Measurements from ENCODE around the gene MC1R.
A peak's percentile ranks its signal among the peaks of the same experiment; 100 is the strongest.
"Not testable (repeated sequence)": the region's sequence is repeated elsewhere in the genome, so short reads cannot be mapped to it uniquely, and the experiment has no call there.

MC1R gene

DNA sequence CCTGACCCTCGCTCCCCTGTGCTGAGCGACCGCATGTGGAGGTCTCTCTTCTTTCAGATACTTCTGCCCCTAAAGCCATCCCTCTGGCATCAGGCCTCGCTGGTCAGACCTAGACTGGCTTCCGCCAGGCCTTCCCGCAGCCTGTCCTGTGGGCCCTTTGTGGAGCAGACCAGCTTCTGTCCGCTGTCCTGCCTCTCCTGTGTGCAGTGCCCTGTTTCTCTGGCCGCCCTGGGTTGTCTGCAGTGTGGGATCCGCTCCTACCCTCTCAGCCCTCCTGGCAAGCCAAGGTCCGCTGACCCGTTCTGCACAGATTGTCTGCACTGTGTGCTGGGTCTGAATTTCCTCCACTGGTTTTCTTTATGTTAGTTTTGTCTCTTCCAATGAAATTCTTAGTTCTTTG lies 21.5 kb upstream of the MC1R start:
- no peak for DNase-seq

DNA sequence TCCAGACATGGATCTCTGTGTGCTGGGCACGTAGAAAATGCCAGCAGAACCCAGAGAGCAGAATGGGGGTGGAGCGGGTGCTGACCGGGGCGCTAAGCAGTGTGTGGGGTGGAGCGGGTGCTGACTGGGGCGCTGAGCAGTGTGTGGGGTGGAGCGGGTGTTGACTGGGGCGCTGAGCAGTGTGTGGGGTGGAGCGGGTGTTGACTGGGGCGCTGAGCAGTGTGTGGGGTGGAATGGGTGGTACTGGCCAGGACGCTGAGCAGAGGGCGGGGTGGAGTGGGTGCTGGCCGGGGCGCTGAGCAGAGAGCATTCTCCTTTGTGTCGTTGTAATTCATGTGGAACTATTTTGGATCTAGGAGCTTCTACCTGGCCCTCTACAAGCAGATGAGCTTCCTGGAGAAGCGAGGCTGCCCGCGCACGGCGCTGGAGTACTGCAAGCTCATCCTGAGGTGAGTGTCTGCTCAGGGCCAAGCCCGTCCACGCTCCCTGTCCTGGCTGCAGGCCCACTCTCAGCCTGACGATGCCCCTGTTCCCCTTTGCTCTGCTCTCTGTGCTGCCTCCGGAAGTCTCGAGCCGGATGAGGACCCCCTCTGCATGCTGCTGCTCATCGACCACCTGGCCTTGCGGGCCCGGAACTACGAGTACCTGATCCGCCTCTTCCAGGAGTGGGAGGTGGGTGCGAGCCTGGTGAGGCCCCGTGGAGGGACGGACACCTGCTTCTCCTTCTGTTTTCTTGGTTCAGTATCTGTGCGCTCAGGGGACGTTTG lies 20.3 kb upstream of the MC1R start:
- DNase-seq, result no peak

DNA sequence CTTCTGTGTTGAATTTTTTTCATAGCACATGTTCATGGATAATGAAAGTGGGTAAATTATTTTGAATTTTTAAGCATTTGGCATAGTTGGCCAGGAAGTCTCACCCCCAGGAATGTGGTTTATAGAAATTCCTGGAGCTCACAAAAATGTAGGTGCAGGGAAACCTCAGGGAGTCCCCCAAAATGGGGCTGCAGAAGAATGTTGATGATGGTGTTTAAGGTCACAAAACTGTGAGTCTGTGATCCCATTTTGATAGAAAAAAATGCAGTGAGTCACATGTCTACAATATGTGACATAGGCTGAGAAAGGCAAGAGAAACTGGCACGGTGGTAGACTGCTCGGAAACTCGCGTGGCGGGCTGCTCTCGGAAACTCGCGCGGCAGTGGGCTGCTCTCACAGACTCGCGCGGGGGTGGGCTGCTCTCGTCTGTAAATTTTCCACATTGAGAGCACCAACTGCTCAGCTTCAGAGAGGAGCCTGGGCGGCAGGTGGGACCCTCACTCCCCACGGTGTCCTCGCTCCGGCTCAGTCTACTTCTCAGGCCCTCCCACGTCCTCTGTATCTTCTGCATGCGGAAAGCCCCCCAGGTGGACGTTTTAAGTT lies 18.7 kb upstream of the MC1R start:
- no peak for DNase-seq

DNA sequence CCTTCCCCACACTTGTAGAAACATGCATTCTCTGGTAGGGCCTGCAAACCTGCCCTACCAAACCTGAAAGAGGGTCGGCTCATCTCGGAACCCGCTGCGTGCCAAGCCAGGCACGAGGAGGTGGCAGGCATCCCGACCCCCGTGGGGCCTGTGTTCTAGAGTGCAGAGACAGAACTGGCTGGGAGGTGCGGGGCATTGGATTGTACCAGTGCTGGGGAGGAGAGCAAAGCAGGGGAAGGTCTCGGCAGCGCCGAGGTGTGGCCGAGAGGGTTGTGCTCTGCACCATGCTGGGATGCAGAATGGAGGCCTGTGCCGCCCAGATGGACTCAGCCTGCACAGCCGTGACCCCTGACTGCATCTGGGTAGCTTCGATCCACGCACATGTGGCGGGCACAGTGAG lies 17.8 kb upstream of the MC1R start:
- DNase-seq, result no peak

DNA sequence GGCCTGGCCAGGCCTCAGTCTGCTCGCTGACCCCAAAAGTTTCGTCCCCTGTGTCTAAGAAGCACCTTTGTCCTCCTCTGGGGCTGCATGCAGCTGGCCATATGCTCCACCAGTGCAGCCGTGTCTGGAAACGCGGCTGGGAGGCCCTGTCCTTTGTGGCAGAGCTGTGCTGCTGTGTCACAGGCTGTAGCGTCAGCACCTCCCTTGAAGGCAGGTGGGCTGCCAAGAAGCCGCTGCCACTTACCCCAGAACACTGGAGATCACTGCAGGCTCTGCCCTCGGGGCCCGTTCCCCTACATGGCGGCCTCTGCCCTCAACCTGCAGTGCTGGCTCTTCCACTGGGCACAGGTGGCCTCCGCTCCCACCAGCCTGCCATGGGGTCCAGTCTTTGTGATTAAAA lies 15.7 kb upstream of the MC1R start:
- DNase-seq, result no peak

DNA sequence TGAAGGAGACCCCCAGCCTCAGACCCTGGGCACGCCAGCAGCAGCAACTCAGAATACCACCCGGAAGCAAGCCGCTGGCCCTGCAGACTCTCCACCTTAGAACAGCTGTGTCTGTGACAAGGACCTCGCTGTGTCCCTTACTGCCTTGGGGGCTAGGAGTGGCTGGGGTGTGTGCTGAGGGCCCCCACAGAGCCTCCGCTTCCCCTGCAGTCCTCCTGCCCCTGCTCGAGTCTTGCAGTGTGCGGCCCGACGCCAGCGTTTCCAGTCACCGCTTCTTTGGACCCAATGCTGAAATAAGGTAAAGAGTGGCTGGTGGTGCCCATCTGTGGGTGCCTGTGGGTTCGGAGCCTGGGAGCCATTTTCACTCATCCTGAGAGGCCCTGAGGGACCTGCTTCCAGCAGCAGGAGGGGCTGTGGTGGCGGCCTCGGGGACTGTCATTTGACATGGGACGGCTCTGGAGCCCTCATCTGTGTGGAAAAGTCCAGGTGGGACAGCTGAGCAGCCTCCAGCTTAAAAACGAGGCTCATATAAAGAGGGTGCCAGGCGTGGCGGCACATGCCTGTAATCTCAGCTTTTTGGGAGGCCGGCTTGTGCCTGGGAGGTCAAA lies 14.7 kb upstream of the MC1R start:
- DNase-seq, result no peak

DNA sequence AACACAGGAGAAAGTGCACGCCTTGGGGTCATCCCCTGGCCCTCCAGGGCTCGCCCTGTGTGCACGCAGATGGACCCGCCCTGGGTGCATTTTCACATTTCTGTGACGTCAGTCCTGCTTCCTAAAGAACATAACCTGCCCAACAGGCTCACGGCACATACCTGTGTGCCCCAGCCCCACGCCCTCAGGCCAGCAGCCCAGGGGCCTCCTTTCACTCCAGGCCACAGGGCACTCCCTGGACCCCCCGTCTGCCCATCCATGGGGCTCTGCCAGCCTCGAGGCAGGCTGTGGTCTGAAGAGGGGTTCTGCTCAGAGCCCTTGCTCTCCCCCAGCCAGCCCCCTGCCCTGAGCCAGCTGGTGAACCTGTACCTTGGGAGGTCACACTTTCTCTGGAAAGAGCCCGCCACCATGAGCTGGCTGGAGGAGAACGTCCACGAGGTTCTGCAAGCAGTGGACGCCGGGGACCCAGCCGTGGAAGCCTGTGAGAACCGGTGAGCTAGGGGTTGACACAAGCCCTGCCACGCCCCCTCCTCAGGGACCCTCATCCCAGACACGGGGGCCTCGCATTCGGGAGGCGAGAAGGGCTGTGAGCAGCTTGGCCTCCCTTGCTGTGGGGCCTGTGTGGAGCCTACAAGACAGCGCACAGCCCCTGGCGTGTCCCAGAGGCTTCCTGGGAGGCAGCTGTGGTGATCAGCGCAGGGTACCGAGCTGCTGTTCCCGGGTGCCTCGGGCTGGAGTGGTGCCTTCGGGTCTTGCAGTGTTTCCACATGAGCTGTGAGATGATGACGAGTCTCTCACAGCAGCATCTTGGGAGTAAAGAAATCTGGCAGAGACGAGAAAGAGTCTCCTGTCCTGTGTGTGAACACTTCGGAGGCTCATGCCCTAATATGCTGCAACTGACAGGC lies 13.8 kb upstream of the MC1R start:
- no peak for DNase-seq

DNA sequence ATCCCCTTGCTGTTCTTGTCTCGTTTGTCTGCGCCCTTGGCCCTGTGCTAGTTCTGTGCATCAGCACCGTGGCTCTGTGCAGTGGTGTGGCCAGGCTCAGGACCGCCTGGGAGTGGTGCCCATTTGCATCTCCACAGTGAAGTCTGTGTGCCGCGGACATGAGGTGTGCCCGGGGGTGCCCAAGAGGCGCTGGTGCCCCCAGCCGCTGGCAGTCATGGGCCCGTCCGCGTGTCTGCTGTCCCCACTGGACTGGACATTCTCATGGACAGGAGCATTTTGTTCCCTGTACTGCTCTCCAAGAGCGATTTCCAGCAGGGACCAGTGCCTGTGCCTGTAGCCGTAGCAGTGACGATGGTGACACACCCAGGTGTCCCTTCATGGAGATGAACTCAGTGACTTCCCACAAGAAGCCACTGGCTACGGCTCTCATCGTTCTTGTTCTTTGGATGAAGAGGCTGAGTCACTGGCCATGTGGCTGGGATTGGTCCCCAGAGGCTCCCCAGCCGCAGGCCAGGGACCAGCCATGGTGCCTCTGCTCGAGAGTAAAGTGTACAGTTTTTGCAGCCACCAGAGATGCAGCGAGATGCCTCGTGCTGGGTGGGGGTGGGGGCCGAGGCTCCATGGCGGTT lies 13.0 kb upstream of the MC1R start:
- DNase-seq, result no peak

DNA sequence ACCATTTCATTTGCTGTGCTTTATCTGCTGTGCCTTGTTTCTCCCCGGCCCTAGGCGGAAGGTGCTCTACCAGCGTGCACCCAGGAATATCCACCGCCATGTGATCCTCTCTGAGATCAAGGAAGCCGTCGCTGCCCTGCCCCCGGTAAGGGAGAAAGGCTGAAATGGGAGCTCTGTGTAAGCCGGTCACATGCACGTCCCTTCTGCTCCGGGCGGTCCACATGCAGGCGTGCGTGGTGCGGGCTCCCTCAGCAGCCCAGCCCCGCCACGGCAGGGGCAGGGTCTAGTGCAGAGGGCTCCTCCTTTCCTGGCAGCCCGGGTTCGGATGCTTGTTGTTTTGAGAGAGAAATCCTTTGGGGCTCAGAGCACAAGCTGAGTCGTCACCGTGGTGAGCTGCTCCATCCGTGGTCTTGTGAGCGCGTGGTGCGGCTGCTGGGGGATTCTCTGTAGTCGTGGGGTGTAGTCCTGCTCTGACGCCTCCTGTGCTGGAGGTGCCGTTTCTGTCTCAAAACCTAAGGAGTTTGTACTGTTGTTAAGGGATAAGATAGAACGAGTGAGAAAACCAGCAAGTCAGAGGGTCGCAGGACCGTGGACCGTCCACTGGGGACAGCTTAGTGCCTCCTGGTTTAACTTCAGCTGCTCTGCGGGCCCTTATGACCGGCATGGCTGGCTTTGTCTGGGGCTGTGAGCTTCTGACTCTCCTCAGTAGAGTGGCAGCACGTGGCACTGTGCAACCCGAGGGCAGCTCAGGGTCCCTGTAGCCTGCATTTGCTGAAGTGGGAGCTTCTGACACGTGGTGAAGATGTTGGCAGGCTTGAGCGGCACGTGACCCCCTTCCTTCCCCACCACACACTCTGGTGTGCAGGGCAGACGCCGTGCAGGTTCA lies 12.3 kb upstream of the MC1R start:
- no peak for DNase-seq

DNA sequence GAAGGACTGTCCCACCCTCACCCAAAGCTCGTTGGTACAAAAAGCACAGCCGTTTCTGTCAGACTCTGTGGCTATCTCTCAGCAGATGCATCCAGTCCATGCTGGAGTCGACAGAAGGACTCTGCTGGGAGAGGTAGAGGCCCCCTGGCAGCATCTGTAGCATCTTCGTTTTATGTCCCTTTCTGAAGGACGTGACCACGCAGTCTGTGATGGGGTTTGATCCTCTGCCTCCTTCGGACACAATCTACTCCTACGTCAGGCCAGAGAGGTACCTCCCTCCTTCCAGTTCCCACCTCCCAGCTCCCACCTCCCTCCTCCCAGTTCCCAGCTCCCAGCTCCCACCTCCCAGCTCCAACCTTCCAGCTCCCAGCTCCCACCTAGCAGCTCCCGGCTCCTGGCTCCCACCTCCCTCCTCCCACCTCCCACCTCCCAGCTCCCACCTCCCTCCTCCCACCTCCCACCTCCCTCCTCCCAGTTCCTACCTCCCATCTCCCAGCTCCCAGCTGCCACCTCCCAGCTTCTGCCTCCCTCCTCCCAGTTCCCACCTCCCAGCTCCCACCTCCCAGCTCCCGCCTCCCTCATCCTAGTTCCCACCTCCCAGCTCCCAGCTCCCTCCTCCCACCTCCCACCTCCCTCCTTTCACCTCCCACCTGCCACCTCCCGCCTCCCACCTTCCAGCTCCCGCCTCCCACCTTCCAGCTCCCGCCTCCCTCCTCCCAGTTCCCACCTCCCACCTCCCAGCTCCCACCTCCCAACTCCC lies 11.4 kb upstream of the MC1R start:
- no peak for DNase-seq

DNA sequence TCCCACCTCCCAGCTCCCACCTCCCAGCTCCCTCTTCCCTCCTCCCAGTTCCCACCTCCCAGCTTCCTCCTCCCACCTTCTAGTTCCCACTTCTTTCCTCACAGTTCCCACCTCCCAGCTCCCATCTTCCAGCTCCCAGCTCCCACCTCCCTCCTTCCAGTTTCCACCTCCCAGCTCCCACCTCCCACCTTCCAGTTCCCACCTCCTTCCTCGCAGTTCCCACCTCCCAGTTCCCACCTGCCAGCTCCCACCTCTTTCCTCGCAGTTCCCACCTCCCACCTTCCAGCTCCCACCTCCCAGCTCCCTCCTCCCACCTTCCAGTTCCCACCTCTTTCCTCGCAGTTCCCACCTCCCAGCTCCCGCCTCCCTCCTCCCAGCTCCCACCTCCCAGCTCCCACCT lies 10.4 kb upstream of the MC1R start:
- DNase-seq, result no peak

DNA sequence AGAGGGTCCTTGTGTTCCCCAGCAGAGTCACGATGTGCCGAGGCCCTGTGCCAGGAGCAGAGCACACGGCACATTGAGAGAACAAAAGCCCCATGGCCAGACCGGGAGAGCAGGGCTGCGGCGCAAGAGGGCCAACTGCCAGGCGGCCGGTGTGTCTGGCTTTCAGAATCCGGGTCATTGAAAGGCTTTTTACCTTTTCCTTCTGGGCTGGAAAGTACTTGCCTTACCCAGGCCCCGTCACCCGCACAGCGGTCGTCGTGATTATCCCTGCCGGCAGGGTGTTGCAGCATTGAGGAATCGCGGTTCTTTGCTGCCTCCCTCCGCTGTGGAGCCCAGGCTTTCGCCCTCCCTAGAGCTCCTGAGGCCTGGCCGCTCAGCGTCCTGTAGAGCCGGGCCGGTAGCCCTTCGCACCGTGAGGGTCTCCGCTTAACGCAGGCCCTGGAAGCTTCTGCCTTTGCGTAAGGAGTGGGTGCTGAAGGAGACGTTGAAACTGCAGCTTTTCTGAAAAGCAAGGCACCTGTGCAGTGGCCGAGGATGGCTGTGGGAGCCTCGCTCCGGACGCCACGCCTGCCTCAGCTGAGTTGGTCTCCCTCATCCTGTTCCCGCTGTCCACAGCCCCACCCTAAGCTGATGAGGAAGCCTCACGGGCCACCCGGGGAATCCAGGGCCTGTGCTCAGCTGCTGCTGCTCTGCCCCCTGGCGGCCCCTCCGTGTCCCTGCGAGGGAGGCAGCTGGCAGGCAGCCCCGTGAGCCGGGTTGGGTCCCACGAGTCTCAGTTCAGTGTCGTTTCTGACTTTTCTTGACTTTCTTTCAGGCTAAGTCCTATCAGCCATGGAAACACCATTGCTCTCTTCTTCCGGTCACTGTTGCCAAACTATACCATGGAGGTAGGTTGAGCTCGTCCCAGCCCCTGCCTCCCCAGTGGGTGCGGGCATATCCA lies 8.6 kb upstream of the MC1R start:
- DNase-seq, result peak; percentile 62

DNA sequence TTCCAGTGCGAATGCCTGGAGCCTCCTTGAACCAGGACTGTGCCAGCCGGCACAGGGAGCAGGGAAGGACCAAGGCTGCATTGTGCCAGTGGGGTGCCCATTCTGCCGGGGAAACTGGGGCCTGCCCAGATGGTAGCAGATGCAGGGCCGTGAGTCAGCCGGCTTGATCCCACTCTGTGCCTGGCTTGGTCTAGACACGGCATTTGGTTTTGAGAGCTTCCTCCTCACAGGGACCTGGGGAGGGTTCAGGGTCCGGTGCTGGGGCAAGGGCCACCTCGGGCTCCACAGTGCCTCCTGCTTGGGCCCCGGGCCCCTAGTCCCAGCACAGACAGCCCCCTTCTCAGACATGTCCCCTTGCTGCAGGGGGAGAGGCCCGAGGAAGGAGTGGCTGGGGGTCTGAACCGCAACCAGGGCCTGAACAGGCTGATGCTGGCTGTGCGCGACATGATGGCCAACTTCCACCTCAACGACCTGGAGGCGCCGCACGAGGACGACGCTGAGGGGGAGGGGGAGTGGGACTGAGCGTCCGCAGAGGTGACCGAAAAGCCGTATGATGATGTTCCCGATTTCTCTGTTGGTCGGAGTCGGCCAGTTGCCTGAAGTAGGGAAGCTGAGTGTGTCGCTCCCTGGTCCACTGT lies 7.8 kb upstream of the MC1R start:
- no peak for DNase-seq

DNA sequence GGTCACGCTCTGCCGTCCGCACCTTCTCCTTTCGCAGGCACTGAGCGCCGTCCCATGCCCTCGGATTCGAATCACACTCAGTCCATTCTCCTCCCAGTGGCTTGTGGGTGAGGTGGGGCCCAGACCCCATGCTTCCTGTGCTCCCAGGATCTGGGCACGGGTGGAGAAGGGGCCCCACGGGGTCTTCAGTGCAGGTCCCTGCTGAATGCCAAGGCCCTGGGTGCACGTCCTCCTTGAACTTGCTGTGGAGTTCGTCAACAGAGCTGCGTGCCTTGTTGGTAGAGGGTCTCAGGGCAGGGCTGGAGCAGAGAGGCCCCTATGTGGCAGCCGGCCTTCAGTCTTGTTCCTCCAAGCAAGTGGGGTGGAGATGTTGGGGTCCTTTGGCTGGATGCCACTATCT lies 7.3 kb upstream of the MC1R start:
- DNase-seq, result no peak

DNA sequence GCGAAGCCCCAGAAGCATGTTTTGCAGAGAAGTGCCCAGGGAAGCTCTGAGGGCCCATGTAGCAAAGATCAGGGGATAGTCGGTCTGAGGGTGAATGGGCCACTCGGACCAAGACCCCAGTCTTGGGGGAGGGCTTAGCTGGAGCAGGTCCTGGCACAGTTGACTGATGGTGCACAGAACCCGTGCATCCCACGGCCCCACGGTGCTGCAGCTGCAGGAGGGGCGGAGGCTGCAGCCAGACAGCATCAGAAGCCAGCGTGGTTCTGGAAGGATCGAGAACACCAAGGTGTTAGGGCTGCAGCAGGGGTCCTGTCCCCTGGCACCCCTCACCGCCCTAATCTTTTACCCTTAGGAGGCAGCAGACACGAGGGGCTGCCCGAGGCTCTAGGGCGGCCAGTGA lies 6.5 kb upstream of the MC1R start:
- DNase-seq, result no peak

DNA sequence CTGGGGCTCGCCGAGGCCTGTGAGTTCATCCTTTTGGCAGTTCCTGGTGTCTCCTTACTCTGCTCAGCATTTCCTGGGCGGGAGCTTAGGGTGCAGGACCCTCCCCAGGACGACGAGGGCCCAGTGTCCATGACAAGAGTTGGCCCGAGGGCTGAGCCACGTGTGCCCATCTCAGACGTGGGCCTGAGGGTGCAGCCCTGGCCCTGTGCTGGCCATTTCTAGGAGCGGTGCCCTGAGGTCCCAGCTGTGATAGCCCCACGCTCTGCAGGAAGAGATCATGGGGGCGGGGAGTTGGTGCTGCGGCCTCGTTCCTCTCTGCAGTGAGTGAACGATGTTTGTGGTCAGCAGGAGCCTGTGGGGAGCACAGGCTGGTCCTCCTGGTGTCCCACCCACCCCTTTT lies 6.0 kb upstream of the MC1R start:
- DNase-seq, result no peak

DNA sequence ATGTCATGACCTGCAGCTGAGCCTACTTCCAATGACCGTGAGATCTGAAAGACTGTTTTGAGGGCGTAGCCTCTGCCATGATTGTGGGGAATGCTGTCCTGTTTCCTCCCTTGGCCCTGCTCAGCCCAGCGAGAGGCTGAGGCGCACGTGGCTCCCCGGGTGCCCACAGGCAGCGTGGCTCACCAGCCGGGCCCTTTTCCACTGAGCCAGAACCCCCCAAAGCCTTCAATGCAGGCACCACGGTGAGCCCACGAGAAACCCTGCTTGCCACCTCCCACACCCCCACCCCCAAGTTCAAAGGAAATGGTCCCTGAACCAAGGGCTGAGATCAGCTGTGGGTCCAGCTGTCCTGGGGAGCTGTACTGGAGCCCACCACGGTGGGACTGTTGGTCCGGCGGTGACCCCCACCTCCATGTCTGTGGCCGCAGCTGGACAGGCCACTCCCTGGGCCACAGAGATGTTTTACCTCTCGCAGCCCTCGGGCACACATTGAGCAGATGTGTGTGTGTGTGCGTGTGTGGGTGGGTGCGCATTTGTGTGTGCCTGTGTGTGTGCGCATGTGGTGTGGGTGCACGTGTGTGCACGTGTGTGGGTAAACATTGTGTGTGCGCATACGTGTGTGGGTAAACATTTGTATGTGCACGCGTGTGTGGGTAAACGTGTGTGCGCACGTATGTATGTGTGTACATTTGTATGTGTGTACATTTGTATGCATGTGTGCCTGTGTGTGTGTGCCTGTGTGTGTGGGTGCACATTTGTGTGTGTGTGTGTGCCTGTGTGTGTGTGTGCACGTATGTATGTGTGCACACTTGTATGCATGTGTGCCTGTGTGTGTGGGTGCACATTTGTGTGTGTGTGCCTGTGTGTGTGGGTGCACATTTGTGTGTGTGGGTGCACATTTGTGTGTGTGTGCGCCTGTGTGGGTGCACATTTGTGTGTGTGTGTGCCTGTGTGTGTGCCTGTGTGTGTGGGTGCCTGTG lies 5.0 kb upstream of the MC1R start:
- DNase-seq, result no peak

DNA sequence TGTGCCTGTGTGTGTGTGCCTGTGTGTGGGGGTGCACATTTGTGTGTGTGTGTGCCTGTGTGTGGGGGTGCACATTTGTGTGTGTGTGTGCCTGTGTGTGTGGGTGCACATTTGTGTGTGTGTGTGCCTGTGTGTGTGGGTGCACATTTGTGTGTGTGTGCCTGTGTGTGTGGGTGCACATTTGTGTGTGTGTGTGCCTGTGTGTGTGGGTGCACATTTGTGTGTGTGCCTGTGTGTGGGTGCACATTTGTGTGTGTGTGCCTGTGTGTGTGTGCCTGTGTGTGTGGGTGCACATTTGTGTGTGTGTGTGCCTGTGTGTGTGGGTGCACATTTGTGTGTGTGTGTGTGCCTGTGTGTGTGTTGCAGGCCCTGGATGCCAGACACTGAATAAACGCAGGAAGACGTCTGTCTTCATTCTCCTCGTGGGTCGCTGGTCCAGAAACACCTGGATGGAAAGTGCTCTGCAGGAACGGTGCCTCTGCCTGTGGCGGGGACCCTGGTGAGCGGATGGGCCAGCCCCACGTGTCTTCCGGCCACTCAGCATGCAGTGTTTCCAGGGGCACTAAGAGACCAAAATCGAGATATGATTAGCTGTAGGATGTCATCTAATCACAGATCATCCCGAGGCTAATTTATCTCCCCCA lies 3.9 kb upstream of the MC1R start:
- DNase-seq, result not testable (repeated sequence)

Data from stimulated activated naive CD4-positive, alpha-beta T cell treated with Interleukin-2 at 50 U/mL for 16 hours (primary cell).